HG03045 (cell line): ENCODE data around the gene TSPAN16.

ENCODE experiments used
- ATAC-seq: cut with Tn5 transposase; IDR thresholded peaks from one replicate; pipeline ENCODE4 v1.9.1; 2021; ENCODE audit warnings: mild to moderate bottlenecking, moderate library complexity; ENCODE audit not compliant: unreplicated experiment

Gene TSPAN16

DNA sequence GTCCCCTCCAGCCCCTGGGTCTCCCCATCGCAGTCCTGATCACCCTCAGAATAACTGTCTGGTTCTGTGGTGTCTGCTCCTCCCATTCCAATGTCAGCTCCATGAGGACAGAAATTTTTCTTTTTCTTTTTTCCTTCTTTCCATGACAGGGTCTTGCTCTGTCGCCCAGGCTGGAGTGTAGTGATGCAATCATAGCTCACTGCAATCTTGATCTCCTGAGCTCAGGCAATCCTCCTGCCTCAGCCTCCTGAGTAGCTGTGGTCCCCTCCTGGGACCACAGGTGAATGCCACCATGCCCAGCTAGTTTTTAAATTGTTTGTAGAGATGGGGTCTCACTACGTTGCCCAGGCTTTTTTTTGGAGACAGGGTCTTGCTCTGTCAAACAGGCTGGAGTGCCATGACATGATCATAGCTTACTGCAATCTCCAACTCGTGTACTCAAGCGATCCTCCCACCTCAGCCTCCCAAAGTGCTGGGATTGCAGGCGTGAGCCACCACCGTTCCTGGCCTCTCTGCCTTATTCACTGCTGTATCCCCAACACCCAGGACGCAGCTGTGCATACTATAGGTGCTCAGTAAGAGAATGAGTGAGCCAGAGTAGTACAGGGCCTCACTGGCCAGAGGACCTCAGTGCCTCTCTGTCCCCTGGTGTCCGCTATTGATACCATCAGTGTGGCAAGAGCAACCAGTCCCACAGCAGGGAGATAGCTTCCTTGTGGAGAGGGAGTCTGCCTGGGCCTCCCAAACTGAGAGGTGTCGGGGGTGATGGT, 28.5 kb upstream of the TSPAN16 start:
- no peak for ATAC-seq

DNA sequence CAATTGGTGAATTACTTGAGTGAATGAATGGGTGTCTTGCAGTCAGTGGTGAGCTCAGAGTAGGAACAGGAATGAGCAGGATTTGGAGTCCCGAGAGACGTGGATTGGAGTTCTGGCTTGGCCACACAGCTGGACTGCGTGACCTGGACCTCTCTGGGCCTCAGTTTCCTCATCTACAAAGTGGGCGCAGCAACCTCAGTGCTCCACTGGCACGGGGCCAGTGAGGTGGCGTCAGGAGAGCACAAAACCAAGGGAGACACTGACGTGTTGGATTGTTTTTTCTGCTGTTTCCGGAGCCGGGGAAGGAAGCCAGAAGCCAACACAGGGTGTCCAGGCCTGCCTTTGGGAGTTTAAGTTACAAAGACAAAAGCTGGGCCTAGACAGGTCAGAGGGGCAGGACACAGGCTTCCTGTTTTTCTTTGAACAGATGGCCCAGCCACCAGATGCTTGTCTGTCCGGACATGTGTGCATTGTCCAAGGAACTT, 27.1 kb upstream of the TSPAN16 start:
- ATAC-seq: no peak

GRCh38 chr19:11269408-11269807, 26.6 kb upstream of the TSPAN16 start:
- ATAC-seq: no peak

- ATAC-seq: no peak
Measured at GRCh38 chr19:11273296-11273695, 22.7 kb upstream of the TSPAN16 start.

DNA sequence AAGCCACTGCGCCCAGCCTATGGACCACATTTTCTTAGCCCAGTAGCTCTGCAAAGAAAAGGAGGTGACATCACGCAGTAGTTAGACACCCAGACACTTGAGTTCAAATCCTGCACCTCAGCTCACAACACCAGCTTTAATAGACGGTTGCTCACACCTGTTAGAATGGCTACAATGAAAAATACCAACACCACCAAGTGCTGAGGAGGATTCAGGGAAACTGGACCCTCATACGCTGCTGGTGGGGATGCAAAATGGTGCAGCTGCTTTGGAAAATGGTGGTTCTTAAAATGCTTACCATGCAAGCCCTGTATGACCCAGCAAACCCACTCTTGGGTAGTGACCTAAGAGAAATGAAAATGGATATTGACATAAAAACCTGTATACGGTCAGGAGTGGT, 22.0 kb upstream of the TSPAN16 start:
- no peak for ATAC-seq

DNA sequence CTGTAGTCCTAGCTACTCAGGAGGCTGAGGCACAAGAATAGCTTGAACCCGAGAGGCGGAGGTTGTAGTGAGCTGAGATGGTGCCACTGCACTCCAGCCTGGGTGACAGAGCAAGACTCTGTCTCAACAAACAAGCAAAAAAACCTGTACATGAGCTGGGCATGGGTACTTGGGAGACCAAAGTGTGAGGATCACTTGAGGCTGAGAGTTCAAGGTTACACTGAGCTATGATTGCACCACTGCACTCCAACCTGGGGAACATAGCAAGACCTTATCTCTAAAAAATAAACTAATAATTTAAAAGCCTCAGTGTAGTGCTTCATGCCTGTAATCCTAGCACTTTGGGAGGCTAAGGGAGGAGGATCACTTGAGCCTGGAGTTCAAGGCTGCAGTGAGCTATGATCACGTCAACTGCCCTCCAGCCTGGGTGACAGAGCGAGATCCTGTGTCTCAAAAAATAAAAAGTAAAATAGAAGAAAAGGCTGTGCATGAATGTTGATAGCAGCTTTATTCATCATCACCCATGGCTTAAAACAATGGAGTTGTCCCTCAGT, 21.4 kb upstream of the TSPAN16 start:
- no peak for ATAC-seq

DNA sequence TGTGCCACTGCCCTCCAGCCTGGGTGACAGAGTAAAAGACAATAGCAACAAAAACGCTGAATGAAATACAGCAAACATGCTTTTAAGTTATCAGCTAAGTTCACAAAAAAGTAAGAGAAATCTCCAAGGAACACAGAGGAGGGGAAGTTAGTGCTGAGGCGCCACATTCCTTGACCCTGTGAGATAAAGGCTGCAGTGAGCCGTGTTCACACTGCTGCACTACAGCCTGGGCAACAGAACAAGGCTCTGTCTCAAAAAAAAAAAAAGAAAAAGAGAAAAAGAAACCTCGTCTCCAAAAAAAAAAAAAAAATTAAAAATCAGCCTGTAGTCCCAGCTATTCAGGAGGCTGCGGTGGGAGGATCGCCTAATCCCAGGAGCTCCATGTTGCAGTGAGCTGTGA, 17.3 kb upstream of the TSPAN16 start:
- ATAC-seq: no peak

GRCh38 chr19:11279505-11280236, 16.3 kb upstream of the TSPAN16 start:
- ATAC-seq: no peak

DNA sequence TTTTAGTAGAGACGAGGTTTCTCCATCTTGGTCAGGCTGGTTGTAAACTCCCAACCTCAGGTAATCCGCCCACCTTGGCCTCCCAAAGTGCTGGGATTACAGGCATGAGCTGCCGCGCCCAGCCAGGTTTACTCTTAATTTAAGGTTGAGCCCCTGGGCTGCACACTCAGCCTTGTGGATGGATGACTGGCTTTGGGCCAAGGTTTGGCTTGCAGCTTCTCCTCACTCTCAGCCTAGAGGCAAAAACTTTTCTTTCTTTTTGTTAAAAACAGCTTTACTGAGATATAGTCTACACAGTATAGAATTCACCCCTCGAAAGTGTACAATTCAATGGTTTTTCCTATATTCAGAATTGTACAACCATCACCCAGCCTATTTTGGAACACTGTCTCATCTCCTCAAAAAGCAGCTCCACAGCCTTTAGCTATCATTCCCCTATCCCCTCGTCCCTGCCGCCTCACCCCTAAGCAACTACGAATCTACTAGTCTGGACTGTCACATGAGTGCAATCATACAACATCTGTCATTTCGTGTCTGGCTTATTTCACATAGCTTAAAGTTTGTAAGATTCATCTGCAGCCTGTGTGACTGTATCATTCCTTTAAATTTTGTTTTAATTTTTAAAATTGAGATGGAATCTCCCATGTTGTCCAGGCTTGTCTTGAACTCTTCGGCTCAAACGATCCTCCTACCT, 14.5 kb upstream of the TSPAN16 start:
- ATAC-seq: no peak

DNA sequence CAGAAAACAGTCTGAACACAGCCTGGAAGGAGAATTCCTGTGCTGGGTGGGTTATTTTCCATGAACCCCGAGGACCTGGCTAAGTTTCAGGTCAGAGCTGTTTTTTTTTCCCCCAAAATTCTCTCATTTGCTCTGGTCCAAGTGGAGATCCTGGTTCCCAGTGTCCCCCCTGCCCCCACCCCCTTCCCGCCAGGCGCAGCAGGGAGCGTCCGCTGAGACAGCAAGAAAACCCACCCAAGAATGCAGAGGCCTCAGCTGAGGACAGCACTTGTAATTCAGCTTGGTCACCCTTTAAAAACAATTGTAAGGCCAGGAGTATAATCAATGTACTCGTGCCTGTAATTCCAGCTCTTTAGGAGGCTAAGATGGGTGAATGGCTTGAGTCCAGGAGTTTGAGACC, 11.4 kb upstream of the TSPAN16 start:
- no peak for ATAC-seq

GRCh38 chr19:11286312-11286974, 9.5 kb upstream of the TSPAN16 start:
- no peak for ATAC-seq

DNA sequence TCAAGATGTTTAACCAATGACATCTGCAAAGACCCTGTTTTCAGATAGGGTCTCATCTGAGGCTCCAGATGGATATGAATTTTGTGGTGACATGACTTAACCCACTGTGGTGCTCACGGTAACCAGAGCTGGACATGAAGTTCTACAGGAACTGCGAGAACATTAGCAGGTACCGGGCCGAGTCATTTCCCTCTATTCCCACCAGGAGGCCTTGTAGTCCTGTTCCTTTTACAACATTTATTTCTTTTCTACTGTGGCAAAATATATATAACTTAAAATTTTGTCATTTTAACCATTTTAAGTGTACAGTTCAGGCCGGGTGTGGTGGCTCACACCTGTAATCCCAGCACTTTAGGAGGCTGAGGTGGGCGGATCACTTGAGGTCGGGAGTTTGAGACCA, 7.6 kb upstream of the TSPAN16 start:
- ATAC-seq: no peak

- no peak for ATAC-seq
Measured at GRCh38 chr19:11290256-11290655, 5.7 kb upstream of the TSPAN16 start.

DNA sequence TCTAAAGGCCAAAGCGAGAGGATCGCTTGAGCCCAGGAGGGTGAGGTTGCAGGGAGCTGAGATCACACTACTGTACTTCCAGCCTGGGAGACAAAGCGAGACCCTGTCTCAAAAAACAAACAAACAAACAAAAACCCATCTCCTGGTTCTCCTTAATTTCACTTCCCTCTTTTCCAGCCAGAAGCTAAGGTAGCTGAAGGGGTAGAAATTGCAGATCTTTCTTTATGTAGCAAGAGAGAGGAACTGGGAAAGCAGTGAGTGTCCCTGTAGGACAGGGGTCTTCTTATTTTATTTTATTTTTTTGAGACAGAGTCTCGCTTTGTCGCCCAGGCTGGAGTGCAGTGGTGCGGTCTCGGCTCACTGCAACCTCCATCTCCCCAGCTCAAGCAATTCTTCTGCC, 4.5 kb upstream of the TSPAN16 start:
- ATAC-seq: no peak

- ATAC-seq: no peak
Measured at GRCh38 chr19:11291991-11292390, 4.0 kb upstream of the TSPAN16 start.

- ATAC-seq: no peak
Measured at GRCh38 chr19:11293433-11294389, 2.2 kb upstream of the TSPAN16 start.

DNA sequence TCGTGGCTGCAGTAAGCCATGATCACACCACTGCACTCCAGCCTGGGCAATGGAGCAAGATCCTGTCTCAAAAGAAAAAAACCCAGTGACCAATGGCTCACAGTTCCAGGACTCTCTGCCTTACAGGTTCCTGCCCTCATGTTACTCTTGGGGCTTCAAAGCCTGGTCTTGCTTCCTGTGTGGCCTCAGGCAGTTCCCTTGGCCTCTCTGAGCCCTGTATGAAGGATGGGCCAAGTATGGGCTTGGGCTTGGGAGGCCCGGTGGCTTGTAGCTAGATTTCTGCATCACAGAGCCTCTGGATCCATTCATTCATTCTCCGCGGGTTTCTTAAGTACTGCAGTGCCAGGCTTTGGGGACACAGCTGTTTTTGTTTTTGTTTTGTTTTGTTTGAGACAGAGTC, 780 bp upstream of the TSPAN16 start:
- no peak for ATAC-seq

DNA sequence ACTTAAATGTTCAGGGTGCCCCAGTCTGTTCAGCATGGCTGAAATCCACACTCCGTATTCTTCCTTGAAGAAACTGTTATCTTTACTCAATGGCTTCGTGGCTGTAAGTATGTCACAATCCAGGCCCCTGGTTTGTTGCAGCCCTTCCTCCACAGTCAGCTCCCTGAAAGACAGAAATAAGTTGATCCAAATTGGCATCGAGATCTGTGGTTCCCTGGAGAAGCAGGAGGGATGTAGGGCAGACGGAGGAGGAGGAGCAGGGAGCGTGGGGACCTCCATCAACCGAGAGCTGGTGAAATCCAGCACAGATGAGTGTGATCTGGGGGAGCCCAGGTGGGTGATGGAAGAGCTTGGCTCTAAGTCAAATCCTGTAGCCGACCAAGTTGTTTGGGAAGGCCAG, 304 bp downstream of the TSPAN16 start:
- ATAC-seq: no peak

DNA sequence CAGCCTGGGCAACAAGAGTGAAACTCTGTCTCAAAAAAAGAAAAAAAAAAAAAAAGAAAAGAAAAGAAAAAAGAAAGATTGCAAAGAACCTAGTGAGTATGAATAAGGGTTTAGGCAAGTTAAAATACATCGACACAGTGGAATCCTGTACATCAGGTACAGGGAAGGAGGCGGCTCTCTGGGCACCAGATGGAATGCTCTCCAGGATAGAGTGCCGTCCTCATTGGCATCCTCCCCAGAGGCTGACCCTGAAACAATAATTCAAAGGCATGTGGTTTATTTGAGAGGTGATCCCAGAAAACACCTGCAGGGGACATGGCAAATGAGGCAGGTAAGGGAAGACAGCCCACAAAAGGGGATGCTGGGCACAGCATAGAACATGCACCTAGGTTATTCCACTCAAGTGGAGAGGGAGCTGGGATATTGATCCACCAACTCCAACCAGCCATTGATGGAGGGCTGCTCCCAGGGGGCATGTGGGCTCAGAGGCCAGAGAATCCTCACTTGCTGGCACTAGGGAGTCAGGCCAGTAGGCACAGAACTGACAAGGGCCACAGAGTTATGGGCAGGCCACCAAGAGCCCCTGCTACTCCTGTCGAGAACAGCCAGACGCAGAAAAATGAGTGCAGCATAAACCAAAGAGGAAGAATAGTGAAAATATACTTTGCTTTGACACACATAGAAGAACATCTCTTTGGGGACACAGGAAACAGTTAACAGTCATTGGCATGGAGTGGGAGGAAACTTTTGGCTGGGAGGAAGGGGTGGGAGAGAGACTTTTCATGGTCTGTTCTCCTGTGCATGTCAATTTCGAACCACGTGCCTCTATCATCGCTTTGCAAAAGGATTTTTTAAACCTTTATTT, 4.2 kb downstream of the TSPAN16 start:
- no peak for ATAC-seq
